Body of pancreas (tissue), 4 donors: ENCODE measurements around the gene CRAT. TPM values are rescaled to one million over a fixed set of nuclear protein-coding genes. Genes with fewer than 3 reads are reported as not detected.

ENCODE experiments used
- ATAC-seq: fragments of 150-250 bp; one replicate; pipeline ENCODE4 v1.9.1; 2016
- DNase-seq, 4 donors: peaks; one replicate each; pipeline ENCODE4 v3.0.0-alpha.2; 2019
- H3K27ac ChIP-seq, 4 donors: fragments of 200-600 bp; sonication (generic); 1 replicate in 3 of 4; 2 replicates in 1 of 4; pipeline versions ENCODE4 v1.5.1 to v1.6.1; 2016 to 2019; ENCODE audit warnings: mild to moderate bottlenecking in 1 of 4, mixed read lengths in 1 of 4, moderate library complexity in 1 of 4
- H3K27me3 ChIP-seq, 2 donors: fragments of 200-600 bp; sonication (generic); one replicate each; pipeline ENCODE4 v1.6.0; 2016; ENCODE audit warnings: mild to moderate bottlenecking in 1 of 2
- H3K36me3 ChIP-seq, 2 donors: fragments of 200-600 bp; sonication (generic); replicated peaks in 1 of 2; 2 replicates each; pipeline ENCODE4 v1.5.1; 2016; ENCODE audit warnings: low read depth in 2 of 2; ENCODE audit not compliant: insufficient read depth in 1 of 2
- H3K4me1 ChIP-seq: fragments of 200-600 bp; sonication (generic); one replicate; pipeline ENCODE4 v1.6.0; 2016
- H3K4me3 ChIP-seq, 2 donors: fragments of 200-600 bp; sonication (generic); 1 replicate in 1 of 2; 2 replicates in 1 of 2; pipeline ENCODE4 v1.5.1; 2016 to 2019
- H3K9me3 ChIP-seq, 3 donors: fragments of 200-600 bp; sonication (generic); 1 replicate in 2 of 3; 2 replicates in 1 of 3; pipeline ENCODE4 v1.5.1; 2016
- CTCF ChIP-seq, 7 experiments: fragments of 450-650 bp in 4 of 7; fragments of 200-600 bp in 3 of 7; sonication (generic) in 3 of 7; IDR thresholded peaks; one replicate each; pipeline ENCODE4 v1.5.1; 2016 to 2019; ENCODE audit warnings: antibody characterized with exemption in 7 of 7
- POLR2A ChIP-seq, 3 donors: fragments of 450-650 bp; IDR thresholded peaks; one replicate each; pipeline ENCODE4 v1.6.1; 2016; ENCODE audit warnings: antibody characterized with exemption in 3 of 3, mild to moderate bottlenecking in 2 of 3
- WGBS, 2 donors: methylation state at CpG; one replicate each; pipeline ENCODE4 v1.1.5; 2017; 5-methylcytosine and 5-hydroxymethylcytosine counted together
- intact Hi-C: fragments of 100-400 bp; cut with DNase I; formaldehyde crosslinking; loops from one replicate; pipeline ENCODE4 v1.15.1; 2023
- total RNA-seq, 2 donors: library from RNA; depleted of rRNA; stranded (reverse); fragments of >200 nt; gene quantifications; one replicate each; pipeline ENCODE4 v1.1.0, GENCODE V29; 2016

The CRAT gene
- total RNA-seq, 2 donors from 2014 or later = 84.8 to 112 TPM

- H3K4me3 ChIP-seq = no peak overlapping the region
- TF ChIP-seq CTCF (IDR thresholded peaks at IDR 0.05) (no peak), POLR2A (IDR thresholded peaks at IDR 0.05) (no peak)
- H3K4me1 ChIP-seq = no peaks in the 10 kb centered on the region
- H3K36me3 ChIP-seq = peaks cover 0 to 7% of the 10 kb centered on the region in 2 donors
- H3K9me3 ChIP-seq = no peaks in the 10 kb centered on the region
- ATAC-seq (no peak), DNase-seq (no peak)
- intact Hi-C loops = no loop called here
- WGBS, 2 donors = 94% methylated on average over 8 of the region's 8 CpGs
- H3K27me3 ChIP-seq = no peaks in the 10 kb centered on the region
- H3K27ac ChIP-seq = no peak overlapping the region
These were observed 46.1 kb downstream of the CRAT start for GRCh38 chr9:129064499-129064908.

- H3K27ac ChIP-seq = no peak overlapping the region
- intact Hi-C loops = no loop called here
- TF ChIP-seq CTCF (IDR thresholded peaks at IDR 0.05) (no peak), POLR2A (IDR thresholded peaks at IDR 0.05) (no peak)
- H3K27me3 ChIP-seq = no peaks in the 10 kb centered on the region
- H3K9me3 ChIP-seq = no peaks in the 10 kb centered on the region
- no peaks in the 10 kb centered on the region for H3K4me1 ChIP-seq
- ATAC-seq = no peak
- H3K4me3 ChIP-seq = no peak overlapping the region
- DNase-seq = no peak
- 100% methylated on average over 5 of the region's 9 CpGs; no CpG with 5 or more reads in 1 of the 2 donors for WGBS, 2 donors
- peaks cover 0 to 13% of the 10 kb centered on the region in 2 donors for H3K36me3 ChIP-seq
These were observed 47.5 kb downstream of the CRAT start for GRCh38 chr9:129063061-129063460.

GRCh38 chr9:129060991-129061390, 49.6 kb downstream of the CRAT start:
- Histone ChIP-seq H3K9me3 (no peaks in the 10 kb centered on the region), H3K27me3 (no peaks in the 10 kb centered on the region), H3K4me3 (no peak overlapping the region), H3K36me3 (peaks cover 0 to 13% of the 10 kb centered on the region in 2 donors), H3K27ac (no peak overlapping the region), H3K4me1 (no peaks in the 10 kb centered on the region)
- DNase-seq (no peak), ATAC-seq (no peak)
- intact Hi-C loops = no loop called here
- 93 to 98% methylated on average over 10 to 12 of the region's 12 CpGs for WGBS, 2 donors
- no peak for TF ChIP-seq CTCF (IDR thresholded peaks at IDR 0.05)
- TF ChIP-seq POLR2A (IDR thresholded peaks at IDR 0.05) = no peak

GRCh38 chr9:129059796-129060785, 50.5 kb downstream of the CRAT start:
- Histone ChIP-seq H3K36me3 (peaks cover 0 to 10% of the 10 kb centered on the region in 2 donors), H3K27ac (no peak overlapping the region), H3K27me3 (no peaks in the 10 kb centered on the region), H3K4me3 (no peak overlapping the region), H3K4me1 (no peaks in the 10 kb centered on the region), H3K9me3 (no peaks in the 10 kb centered on the region)
- intact Hi-C loops = no loop called here
- DNase-seq (no peak), ATAC-seq (no peak)
- 92 to 100% methylated on average over 6 to 37 of the region's 37 CpGs for WGBS, 2 donors
- no peak for TF ChIP-seq CTCF (IDR thresholded peaks at IDR 0.05)
- no peak for TF ChIP-seq POLR2A (IDR thresholded peaks at IDR 0.05)
